GM18861 (cell line): ENCODE results near the gene AKR7A3.
"Not testable (repeated sequence)": the region's sequence is repeated elsewhere in the genome, so short reads cannot be mapped to it uniquely, and the experiment has no call there.

Experiments used
- ATAC-seq: cut with Tn5 transposase; IDR thresholded peaks from one replicate; pipeline ENCODE4 v1.9.1; 2021; ENCODE audit not compliant: unreplicated experiment

Gene AKR7A3

DNA sequence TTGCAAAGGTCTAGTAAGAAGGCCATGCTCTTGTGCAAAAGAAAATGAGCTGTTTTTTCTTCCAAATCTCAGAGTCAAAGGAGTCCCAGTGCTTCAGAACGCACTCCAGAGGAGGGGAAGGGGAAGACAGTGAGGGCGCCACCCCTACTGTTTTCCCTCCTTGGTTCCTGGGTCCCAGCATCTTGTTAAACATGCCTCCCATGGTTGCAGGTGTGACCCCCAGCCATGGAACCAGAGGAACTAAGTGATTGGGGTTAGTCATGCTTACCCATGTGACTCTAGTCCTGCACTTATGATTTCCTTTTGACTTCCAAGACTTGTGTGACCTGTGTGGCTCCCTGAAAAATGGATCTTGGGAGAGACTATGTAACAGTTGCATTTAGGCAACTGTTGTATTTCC lies 6.1 kb upstream of the AKR7A3 start:
- ATAC-seq, result no peak

DNA sequence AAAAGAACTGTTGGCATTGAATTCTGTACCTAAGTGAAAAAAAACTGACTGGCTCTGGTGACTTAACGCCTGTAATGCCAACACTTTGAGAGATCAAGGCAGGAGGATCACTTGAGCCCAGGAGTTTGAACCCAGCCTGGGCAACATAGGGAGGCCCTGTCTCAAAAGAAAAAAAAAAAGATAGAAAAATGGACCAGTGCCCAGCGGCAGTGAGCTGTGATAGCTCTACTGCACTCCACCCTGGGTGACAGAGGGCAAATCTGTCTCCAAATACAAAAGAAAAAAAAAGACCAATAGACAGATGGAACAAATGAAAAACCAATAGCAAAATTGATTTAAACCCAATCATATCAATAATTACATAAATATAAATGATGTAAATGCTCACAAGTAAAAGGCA lies 674 bp upstream of the AKR7A3 start:
- ATAC-seq, result no peak

DNA sequence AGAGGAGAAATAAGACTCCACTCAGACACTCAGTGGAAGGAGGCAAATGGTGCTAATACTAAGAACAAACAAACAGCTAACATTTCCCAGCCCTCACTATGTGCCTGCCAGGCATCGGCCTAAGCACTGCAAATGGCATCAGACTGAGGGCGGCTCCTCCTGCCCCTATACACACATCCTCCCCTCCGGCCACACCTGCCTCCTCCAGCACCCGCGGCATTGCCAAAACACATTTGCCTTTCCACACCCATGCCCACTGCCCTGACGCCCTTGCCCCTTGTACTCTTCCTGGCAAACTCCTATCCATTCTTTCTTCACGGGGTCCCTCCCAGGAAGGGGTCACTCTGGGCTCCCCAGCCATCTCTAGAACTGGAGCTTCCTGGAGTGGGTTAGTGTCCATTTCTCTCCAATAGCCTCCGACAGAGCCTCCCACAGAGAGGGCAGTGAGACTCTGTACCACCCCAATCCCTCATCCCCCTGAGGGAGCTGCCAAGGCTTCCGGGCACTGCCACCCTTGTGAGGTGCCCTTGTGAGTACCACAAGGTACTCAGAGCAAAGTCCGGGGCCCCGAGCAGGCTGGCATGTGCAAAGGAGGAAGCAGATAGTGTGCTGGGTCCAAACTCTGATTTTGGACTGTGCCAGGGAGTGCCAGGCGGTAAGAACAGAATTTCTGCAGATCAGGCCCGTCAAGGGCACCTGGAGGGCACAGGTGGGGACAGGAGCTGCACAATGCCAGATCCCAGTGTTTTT lies 959 bp downstream of the AKR7A3 start:
- ATAC-seq, result no peak

DNA sequence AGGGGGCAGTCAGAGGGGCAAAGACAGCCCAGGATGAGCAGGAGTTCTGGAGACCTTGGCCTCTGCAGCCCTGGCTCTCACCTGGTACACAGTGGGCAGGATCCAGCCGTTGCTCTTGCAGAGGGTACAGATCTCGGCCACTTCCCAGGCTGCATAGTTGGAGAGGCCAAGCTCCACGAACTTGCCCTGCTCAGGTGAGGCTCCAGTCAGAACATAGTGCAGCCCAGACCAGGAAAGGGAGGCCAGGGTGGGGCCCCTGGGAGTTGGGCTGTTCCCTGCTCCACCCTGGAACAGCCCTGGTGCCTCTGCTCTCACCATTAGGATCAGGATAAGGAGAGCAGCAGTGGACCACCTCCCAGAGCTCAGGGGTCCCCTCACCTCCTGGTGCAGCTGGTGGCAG lies 2.8 kb downstream of the AKR7A3 start:
- not testable (repeated sequence) for ATAC-seq

DNA sequence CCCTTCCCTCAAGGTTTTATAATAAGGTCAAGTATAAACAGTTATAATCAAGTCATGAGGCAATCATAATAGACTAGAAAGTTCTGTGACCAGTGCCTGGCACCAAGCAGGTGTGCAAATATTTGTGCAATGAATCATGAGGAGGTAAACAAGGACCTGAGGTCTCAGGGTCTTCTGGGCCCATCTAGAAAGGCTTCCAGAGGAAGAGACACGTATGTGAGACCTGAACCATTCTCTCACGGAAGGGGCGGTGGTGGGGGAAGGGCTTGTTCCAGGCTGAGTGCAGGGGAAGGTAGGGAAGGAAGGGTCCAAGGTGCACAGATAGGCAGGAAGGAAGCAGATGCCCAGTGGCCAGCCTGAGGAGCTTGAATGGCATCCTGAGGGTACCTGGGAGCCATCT lies 3.2 kb downstream of the AKR7A3 start:
- ATAC-seq, result not testable (repeated sequence)

DNA sequence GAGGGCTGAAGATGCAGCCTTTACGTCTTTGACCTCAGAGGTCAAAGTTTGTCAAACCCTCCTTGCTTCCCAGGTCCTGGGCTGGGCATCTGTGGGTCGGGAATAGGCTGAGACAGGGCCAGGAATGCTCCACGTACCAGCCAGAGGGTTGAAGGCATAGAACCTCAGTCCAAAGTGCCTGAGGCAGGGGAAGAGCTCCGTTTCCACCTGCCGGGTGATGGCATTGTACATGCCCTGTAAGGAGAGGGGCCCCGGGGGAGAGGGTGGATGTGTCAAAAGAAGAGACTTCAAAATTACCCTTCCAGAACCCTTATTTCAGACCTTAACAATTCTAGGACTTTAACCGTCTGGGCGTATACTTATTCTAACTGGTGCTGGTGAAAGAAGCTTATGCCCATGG lies 3.7 kb downstream of the AKR7A3 start:
- no peak for ATAC-seq

DNA sequence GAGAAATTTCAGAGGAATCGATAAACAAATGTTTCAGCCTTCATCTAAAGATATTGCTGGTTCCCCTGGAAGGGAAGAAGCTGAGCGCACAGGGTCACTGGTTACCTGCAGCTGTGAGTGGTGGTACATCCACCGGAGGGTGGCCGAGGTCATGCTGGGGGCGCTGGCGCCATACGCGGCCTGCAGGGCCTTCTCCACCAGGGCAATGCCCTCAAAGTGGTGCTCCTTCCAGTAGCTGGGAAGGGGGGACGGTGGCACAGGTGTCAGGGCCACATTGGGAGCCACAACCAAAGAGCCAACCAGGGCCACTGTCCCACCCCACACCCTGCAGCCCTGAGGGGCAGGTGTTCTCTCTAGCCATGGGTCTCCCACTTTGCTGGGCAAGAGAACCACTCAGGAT lies 4.7 kb downstream of the AKR7A3 start:
- ATAC-seq, result no peak

DNA sequence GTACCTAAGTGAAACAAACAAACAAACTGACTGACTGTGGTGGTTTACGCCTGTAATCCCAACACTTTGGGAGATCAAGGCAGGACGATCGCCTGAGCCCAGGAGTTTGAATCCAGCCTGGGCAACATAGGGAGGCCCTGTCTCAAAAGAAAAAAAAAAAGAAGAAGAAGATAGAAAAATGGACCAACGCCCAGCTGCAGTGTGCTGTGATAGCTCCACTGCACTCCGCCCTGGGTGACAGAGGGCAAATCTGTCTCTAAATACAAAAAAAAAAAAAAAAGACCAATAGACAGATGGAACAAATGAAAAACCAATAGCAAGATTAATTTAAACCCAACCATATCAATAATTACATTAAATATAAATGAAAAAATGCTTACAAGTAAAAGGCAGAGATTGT lies 13.9 kb downstream of the AKR7A3 start:
- no peak for ATAC-seq

DNA sequence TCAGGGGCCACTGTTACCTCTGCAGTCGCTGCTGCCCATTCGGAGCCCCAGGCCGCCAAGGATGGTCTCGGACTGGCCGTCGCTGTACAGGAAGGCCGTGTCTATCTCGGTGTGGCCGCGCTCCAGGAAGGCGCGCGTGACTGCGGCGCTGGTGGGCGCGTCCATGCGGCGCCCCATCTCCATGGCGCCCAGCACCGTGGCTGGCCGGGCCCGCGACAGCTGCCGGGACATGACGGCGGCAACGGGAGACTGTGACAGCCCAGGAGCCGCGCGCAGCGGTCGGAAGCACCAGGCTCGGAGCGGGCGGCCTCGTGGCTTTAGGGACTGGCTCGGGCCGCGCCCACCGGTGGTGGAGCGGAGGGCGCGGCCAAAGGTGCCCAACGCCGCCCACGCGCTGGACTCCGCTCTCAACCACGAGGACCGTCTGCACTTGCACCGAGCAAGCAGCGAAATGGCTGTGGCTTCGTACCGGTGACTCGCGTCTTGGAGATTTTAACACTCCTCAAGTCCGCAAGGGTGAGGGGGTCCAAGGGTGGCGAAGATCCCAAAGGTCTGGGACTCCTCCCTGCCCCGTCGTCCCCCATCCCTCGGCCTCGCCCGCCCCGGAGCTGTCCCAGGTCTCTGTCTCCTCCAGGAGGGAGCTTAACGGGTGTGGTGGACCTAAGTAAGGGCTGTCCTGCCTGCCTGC lies 14.6 kb downstream of the AKR7A3 start:
- not testable (repeated sequence) for ATAC-seq

DNA sequence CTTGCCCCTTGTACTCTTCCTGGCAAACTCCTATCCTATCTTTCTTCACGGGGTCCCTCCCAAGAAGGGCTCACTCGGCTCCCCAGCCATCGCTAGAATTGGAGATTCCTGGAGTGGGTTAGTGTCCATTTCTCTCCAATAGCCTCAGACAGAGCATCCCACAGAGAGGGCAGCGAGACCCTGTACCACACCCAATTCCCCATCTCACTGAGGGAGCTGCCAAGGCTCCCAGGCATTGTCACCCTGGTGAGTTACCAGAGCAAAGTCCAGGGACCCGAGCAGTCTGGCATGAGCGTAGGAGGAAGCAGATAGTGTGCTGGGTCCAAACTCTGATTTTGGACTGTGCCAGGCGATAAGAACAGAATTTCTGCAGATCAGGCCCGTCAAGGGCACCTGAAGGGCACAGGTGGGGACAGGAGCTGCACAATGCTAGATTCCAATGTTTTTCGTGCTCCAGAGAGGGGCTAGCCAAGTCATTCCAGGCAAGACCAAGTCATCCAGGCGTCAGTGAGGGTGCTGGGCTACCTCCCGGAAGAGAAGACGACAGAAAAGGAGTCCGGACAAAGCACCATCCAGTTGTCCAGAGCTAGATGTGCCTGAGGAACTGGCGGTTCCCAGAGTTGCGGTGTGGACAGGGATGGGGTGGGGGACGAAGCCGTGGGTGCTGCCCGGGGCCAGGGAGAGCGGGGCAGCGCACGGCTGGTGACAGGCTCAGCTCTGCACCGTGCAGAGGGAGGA lies 15.3 kb downstream of the AKR7A3 start:
- no peak for ATAC-seq

DNA sequence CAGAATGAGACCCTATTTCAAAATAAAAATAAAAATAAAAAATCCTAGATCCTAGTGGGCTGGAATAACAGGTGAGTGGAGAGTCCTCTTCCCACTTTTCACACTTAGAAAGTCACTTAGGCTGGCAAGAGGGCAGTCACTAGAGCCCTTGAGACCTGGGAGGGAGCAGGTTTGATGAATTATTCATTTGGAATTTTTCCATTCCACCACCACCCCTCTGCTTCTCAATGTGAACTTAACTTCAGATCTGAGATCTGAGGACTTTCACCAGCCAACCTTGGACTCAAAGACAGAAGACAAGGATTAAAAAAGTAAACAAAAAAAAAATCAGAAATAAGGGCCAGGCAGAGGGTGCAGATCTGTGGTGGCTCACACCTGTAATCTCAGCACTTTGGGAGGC lies 16.5 kb downstream of the AKR7A3 start:
- ATAC-seq, result no peak

DNA sequence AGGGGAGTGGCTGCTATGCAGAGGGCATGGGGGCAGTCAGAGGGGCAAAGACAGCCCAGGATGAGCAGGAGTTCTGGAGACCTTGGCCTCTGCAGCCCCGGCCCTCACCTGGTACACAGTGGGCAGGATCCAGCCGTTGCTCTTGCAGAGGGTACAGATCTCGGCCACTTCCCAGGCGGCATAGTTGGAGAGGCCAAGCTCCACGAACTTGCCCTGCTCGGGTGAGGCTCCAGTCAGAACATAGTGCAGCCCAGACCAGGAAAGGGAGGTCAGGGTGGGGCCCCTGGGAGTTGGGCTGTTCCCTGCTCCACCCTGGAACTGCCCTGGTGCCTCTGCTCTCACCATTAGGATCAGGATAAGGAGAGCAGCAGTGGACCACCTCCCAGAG lies 18.2 kb downstream of the AKR7A3 start:
- ATAC-seq, result not testable (repeated sequence)

DNA sequence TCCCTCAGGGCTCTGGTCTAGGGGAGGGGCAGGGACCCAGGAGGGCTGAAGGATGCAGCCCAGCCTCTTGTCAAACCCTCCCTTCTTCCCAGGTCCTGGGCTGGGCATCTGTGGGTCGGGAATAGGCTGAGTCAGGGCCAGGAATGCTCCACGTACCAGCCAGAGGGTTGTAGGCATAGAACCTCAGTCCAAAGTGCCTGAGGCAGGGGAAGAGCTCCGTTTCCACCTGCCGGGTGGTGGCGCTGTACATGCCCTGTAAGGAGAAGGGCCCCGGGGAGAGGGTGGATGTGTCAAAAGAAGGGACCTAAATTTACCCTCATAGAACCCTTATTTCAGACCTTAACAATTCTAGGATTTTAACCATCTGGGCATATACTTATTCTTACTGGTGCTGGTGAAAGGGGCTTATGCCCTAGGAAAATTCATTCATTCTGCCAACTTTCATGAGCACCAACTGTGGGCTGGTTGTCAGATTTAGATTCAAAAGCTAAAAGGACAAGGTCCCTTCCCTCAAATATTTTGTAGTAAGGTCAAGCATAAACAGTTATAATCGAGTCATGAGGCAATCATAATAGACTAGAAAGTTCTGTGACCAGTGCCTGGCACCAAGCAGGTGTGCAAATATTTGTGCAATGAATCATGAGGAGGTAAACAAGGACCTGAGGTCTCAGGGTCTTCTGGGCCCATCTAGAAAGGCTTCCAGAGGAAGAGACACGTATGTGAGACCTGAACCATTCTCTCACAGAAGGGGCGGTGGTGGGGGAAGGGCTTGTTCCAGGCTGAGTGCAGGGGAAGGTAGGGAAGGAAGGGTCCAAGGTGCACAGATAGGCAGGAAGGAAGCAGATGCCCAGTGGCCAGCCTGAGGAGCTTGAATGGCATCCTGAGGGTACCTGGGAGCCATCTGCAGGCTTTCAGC lies 18.9 kb downstream of the AKR7A3 start:
- ATAC-seq, result not testable (repeated sequence)

DNA sequence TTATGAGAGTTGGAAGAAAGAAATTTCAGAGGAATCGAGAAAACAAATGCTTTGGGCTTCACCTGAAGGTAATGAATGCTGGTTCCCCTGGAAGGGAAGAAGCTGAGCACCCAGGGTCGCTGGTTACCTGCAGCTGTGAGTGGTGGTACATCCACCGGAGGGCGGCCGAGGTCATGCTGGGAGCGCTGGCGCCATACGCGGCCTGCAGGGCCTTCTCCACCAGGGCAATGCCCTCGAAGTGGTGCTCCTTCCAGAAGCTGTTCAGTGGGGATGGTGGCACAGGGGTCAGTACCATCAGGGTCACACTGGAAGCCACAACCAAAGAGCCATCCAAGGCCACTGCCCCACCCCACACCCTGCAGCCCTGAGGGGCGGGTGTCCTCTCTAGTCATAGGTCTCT lies 20.1 kb downstream of the AKR7A3 start:
- no peak for ATAC-seq

DNA sequence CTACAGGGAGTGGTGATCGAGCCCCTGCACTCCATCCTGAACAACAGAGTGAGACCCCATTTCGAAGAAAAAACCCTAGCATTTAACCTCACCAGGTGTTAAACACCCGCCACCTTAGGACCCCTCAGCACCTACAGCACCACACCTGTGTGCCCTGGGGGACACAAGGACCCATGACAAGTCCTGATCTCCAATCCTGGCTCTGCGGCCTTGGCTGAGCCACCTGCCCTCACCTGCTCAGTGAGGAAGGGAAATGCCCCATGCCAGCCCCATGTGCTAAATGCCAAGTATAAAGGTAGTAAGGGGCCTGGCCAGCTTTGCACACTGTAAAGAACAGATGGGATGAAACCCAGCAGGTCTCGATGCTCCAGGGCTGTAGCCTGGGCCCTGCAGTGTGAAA lies 25.8 kb downstream of the AKR7A3 start:
- no peak for ATAC-seq

DNA sequence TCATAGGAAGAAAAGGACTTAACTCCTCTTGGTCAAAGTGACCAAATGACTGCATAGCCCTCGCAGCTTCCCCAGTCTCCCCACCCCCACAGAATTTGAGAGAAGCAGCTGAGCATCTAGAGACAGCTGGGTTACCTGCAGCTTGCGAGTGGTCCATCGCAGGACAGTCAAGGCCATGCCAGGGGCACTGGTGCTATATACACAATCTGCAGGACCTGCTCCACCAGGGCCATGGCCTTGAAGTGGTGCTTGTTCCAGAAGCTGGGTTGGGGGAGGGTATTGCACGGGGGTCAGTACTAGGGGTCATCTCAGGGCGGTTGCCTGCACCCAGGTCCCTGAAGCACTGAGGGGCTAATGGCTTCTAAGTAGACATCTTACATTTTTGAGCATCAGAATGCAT lies 26.5 kb downstream of the AKR7A3 start:
- no peak for ATAC-seq

DNA sequence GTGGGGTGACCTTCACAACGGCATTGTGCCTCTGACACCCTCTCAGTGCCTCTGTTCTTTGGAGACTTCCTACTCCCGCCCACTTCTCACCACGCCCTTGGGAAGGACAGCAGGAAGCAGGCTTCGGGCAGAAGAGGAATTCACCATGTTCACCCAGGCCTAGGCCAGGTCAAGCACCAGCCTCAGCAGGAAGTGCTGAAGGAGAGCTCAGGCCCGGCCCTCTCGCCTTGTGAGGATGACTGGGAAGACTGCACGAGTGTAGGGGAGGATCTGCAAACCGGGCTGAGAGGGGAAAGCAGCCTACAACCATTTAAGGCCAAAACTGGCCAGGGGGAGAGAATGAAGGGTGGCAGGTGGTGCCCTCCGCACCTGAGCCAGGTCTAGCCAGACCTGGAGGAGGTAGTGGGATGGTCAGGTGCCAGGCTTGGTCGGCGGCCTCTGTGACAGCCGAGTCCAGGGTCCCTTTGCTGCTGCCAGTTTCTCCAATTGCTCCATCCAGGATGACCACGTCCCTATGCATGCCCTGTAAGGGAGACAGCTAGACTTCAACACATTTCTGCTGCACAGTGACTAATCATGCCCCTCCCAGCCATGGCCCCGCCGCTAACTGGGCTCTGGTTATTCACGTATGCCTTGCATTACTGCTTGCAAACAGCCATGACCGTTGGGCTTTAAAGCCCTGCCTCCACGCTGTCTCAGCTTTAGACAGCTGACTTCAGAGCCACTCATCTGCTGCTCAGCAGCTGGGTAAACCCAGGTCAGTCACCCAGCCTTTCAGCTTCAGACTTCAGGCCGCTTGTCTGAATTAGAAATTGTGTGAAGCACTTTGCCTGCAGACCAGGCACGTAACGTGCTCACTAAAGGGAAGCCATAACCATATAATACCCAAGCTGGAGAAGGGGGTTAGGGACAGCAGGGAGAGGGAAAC lies 28.1 kb downstream of the AKR7A3 start:
- ATAC-seq, result no peak

DNA sequence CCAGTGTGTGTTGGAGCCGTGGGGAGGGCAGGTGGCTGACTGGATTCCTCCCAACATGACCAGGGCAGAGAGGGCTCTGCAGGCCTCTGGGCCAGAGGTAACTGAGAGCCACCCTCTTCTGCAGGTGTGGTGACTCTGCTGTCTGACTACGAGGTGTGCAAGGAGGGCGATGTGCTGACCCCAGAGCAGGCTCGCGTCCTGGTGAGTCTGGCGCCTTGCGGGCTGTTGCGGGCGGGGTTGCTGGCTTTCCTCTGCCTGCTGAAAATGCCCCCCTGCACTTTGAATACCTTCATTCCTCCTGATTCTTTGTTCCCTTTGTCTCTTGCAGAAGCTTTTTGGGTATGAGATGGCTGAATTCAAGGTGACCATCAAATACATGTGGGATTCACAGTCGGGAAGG lies 30.2 kb downstream of the AKR7A3 start:
- no peak for ATAC-seq

DNA sequence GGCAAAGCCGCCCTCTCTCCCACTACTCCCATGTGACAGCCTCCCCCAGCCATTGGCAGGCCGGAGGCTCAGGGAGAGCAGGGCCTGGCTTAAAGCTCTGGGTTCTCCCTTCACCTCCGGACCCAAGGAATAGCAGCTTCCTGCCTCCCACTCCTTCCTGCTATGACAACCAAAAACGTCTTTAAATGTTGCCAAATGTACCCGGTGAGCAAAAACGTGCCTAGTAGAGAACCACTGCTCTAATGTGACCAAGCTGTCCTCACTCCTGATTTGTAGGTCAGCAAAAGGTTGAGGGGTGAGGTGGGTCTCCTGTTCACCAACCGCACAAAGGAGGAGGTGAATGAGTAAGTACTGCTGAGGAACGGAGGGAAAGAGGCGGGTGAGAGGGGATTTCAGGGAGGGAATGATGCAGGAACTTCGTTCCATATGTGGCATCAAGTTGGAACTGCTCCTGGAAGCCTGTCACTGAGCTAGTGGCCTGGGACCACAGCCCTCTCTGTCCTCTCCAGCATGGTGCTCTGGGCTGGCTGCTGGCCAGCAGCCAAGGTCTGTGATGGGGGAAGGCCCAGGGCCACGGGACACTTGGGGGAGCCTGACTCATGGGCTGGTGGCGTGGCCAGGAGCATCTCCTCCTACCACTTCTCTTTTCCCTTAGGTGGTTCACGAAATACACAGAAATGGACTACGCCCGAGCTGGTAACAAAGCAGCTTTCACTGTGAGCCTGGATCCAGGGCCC lies 31.2 kb downstream of the AKR7A3 start:
- ATAC-seq, result no peak
